HCT116 (cell line): Measurements from ENCODE around the gene IL1RAPL1.

Experiments
- CEBPB ChIP-seq: IDR thresholded peaks from 2 replicates; pipeline ENCODE4 v1.6.1; 2012; ENCODE audit warnings: low read depth
- CTCF ChIP-seq, 3 experiments: fragments of 200-600 bp in 1 of 3; sonication (generic) in 1 of 3; IDR thresholded peaks in 2 of 3; conservative IDR thresholded peaks in 1 of 3; 2 replicates each; pipeline ENCODE4 v1.5.1; 2012 to 2017; ENCODE audit warnings: low read depth in 2 of 3, low read length in 2 of 3, antibody characterized with exemption in 1 of 3, borderline replicate concordance in 1 of 3, control low read depth in 1 of 3, mild to moderate bottlenecking in 1 of 3, mixed read lengths in 1 of 3, mixed run types in 1 of 3, moderate library complexity in 1 of 3; ENCODE audit not compliant: insufficient read depth in 1 of 3
- EZH2 ChIP-seq: fragments of 200-600 bp; sonication (generic); IDR thresholded peaks from 2 replicates; pipeline ENCODE4 v1.6.1; 2017; ENCODE audit warnings: antibody characterized with exemption, mixed run types
- JUND ChIP-seq: IDR thresholded peaks from 2 replicates; pipeline ENCODE4 v1.6.1; 2012
- POLR2A ChIP-seq: IDR thresholded peaks from 2 replicates; pipeline ENCODE4 v1.7.0; 2011; ENCODE audit warnings: borderline replicate concordance; ENCODE audit not compliant: insufficient read depth, insufficient read length; ENCODE audit errors: extremely low read depth
- POLR2AphosphoS5 ChIP-seq: IDR thresholded peaks from 2 replicates; pipeline ENCODE4 v1.6.1; 2011; ENCODE audit warnings: mild to moderate bottlenecking, low read depth, low read length, moderate library complexity
- SIN3A ChIP-seq: IDR thresholded peaks from 2 replicates; pipeline ENCODE4 v1.6.1; 2012; ENCODE audit warnings: low read depth
- SP1 ChIP-seq: IDR thresholded peaks from 2 replicates; pipeline ENCODE4 v1.6.1; 2012; ENCODE audit warnings: low read depth
- ZNF274 ChIP-seq: fragments of 200-500 bp; sonication (Bioruptor generic); IDR thresholded peaks from 2 replicates; pipeline ENCODE4 v1.6.1; 2014; ENCODE audit warnings: mild to moderate bottlenecking, low read depth, low read length, inconsistent platforms

GRCh38 chrX:29487214-29487613, 900.0 kb downstream of the IL1RAPL1 start:
- TF ChIP-seq CTCF (IDR thresholded peaks at IDR 0.05 in 2 of 3, conservative IDR thresholded peaks at IDR 0.05 in 1 of 3; ENCODE audit: borderline replicate concordance in 1 of 3, insufficient read depth in 1 of 3, low read depth in 2 of 3, low read length in 2 of 3) (no peak), EZH2 (no peak), CEBPB (no peak), POLR2A (no peak), ZNF274 (no peak), JUND (no peak), POLR2AphosphoS5 (no peak), SIN3A (no peak), SP1 (no peak)
